MM.1S (cell line): ENCODE results near the gene PTPRE.

ENCODE experiments used
- CTCF ChIP-seq: fragments of 300-600 bp; sonication (generic); IDR thresholded peaks from 2 replicates; pipeline ENCODE4 v1.5.1; 2016; ENCODE audit warnings: antibody characterized with exemption, low read length, mixed read lengths
- EZH2 ChIP-seq: fragments of 300-600 bp; sonication (generic); optimal IDR thresholded peaks from 2 replicates; pipeline ENCODE3; 2017; ENCODE audit warnings: low read depth, mild to moderate bottlenecking, antibody characterized with exemption, low read length, mixed read lengths
- EZH2phosphoT487 ChIP-seq: fragments of 300-600 bp; sonication (generic); IDR thresholded peaks from 2 replicates; pipeline ENCODE4 v1.6.1; 2018; ENCODE audit warnings: antibody characterized with exemption, low read length

DNA sequence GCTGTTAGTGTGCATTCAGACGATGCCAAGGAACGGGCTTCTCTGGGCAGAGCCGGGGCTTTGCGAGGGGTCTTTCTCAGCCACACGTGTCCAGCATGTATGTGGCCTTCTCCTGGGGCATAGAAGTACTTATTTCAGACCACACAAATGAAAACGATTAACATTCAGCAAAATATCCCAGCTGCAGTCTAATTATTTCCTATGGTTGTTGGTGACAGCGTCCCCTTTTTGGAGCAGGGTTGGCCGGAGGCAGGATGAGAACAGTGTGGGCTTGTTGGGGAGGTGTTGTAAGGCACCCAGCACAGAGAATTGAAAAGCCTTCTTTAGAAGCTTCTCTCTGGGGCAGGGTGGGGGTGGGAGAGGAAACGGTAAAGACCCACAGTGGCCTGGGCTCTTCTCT lies 54.2 kb downstream of the PTPRE start:
- TF ChIP-seq CTCF: no peak
- TF ChIP-seq EZH2: no peak
- TF ChIP-seq EZH2phosphoT487: no peak
